CD14-positive monocyte (primary cell): ENCODE data around the gene CNTN6. TPM values are rescaled to one million over a fixed set of nuclear protein-coding genes. Genes with fewer than 3 reads are reported as not detected.

ENCODE experiments used
- DNase-seq, 3 donors: peaks; one replicate each; pipeline ENCODE4 v3.0.0-alpha.2; 2011 to 2022
- H2AFZ ChIP-seq: 2 replicates; pipeline ENCODE4 v1.6.0; 2012; ENCODE audit warnings: mild to moderate bottlenecking, low read depth, low read length, inconsistent platforms; ENCODE audit not compliant: insufficient read depth, poor library complexity, severe bottlenecking
- H3K27ac ChIP-seq, 2 donors: 1 replicate in 1 of 2; 2 replicates in 1 of 2; pipeline ENCODE4 v1.5.1; 2012 to 2013; ENCODE audit warnings: low read length in 2 of 2, control low read depth in 1 of 2, inconsistent platforms in 1 of 2, low read depth in 1 of 2, mild to moderate bottlenecking in 1 of 2
- H3K27me3 ChIP-seq, 2 donors: one replicate each; pipeline versions ENCODE4 v1.6.0 to v1.6.1; 2011 to 2013; ENCODE audit warnings: low read length in 2 of 2; ENCODE audit not compliant: control insufficient read depth in 2 of 2, insufficient read depth in 2 of 2
- H3K36me3 ChIP-seq, 2 donors: replicated peaks in 1 of 2; 1 replicate in 1 of 2; 2 replicates in 1 of 2; pipeline versions ENCODE4 v1.5.1 to v1.6.1; 2012 to 2013; ENCODE audit warnings: low read length in 2 of 2, control low read depth in 1 of 2, inconsistent platforms in 1 of 2, mild to moderate bottlenecking in 1 of 2; ENCODE audit not compliant: insufficient read depth in 2 of 2, control insufficient read depth in 1 of 2
- H3K4me1 ChIP-seq, 2 donors: 1 replicate in 1 of 2; 2 replicates in 1 of 2; pipeline versions ENCODE4 v1.5.1 to v1.6.1; 2012 to 2013; ENCODE audit warnings: low read length in 2 of 2, control low read depth in 1 of 2, inconsistent platforms in 1 of 2, mild to moderate bottlenecking in 1 of 2, moderate library complexity in 1 of 2; ENCODE audit not compliant: insufficient read depth in 2 of 2, control insufficient read depth in 1 of 2
- H3K4me2 ChIP-seq: replicated peaks from 2 replicates; pipeline ENCODE3; 2012; ENCODE audit warnings: low read length, moderate library complexity, mild to moderate bottlenecking; ENCODE audit not compliant: poor library complexity, severe bottlenecking; ENCODE audit errors: extremely low read depth
- H3K4me3 ChIP-seq, 3 experiments: fragments of 200-600 bp in 1 of 3; sonication (generic) in 1 of 3; replicated peaks in 1 of 3; 1 replicate in 2 of 3; 2 replicates in 1 of 3; pipeline ENCODE4 v1.5.1; 2011 to 2013; ENCODE audit warnings: low read length in 3 of 3, mild to moderate bottlenecking in 3 of 3, control low read depth in 2 of 3, low read depth in 2 of 3, inconsistent platforms in 1 of 3, moderate library complexity in 1 of 3
- H3K79me2 ChIP-seq: 2 replicates; pipeline ENCODE4 v1.6.0; 2012; ENCODE audit warnings: mild to moderate bottlenecking, control low read depth, inconsistent platforms, low read length, moderate library complexity; ENCODE audit not compliant: insufficient read depth
- H3K9ac ChIP-seq: 2 replicates; pipeline ENCODE4 v1.6.0; 2017; ENCODE audit warnings: low read length, mild to moderate bottlenecking; ENCODE audit not compliant: insufficient read depth, poor library complexity, severe bottlenecking
- H3K9me3 ChIP-seq, 2 donors: replicated peaks in 1 of 2; 1 replicate in 1 of 2; 2 replicates in 1 of 2; pipeline versions ENCODE4 v1.5.1 to v1.6.1; 2012 to 2013; ENCODE audit warnings: low read length in 2 of 2, control low read depth in 1 of 2; ENCODE audit not compliant: control insufficient read depth in 1 of 2, insufficient read depth in 1 of 2
- H4K20me1 ChIP-seq: 2 replicates; pipeline ENCODE4 v1.6.0; 2012; ENCODE audit warnings: mild to moderate bottlenecking, low read length, control low read depth, moderate library complexity; ENCODE audit not compliant: insufficient read depth
- H3K27ac Mint-ChIP-seq, 7 donors: one replicate each; pipeline ENCODE4 v1.8.0; 2020; ENCODE audit warnings: mild to moderate bottlenecking in 7 of 7, mixed read lengths in 7 of 7, moderate library complexity in 6 of 7, inconsistent platforms in 2 of 7
- H3K27me3 Mint-ChIP-seq, 3 donors: one replicate each; pipeline ENCODE4 v1.8.0; 2021 to 2022; ENCODE audit warnings: low read depth in 3 of 3, mild to moderate bottlenecking in 3 of 3, mixed read lengths in 3 of 3, moderate library complexity in 3 of 3, inconsistent platforms in 1 of 3
- H3K36me3 Mint-ChIP-seq, 2 donors: one replicate each; pipeline ENCODE4 v1.8.0; 2020; ENCODE audit warnings: mixed read lengths in 2 of 2, inconsistent platforms in 1 of 2, mild to moderate bottlenecking in 1 of 2
- H3K4me1 Mint-ChIP-seq: one replicate; pipeline ENCODE4 v1.8.0; 2020; ENCODE audit warnings: mild to moderate bottlenecking, mixed read lengths
- H3K4me3 Mint-ChIP-seq, 2 donors: one replicate each; pipeline ENCODE4 v1.8.0; 2020; ENCODE audit warnings: mild to moderate bottlenecking in 2 of 2, mixed read lengths in 2 of 2, moderate library complexity in 1 of 2
- H3K9me3 Mint-ChIP-seq, 7 donors: one replicate each; pipeline ENCODE4 v1.8.0; 2020 to 2022; ENCODE audit warnings: mixed read lengths in 7 of 7, mild to moderate bottlenecking in 6 of 7, moderate library complexity in 6 of 7, inconsistent platforms in 2 of 7
- CTCF ChIP-seq: fragments of 200-600 bp; IDR thresholded peaks from one replicate; pipeline ENCODE4 v1.8.0; 2022; ENCODE audit warnings: antibody characterized with exemption, mild to moderate bottlenecking
- WGBS: methylation state at CpG from one replicate; pipeline ENCODE4 v1.1.5; 2013; ENCODE audit warnings: missing lambda C conversion rate; ENCODE audit not compliant: insufficient coverage; 5-methylcytosine and 5-hydroxymethylcytosine counted together
- intact Hi-C, 2 donors: fragments of 100-400 bp; cut with micrococcal nuclease; formaldehyde crosslinking; loops; one replicate each; pipeline versions ENCODE4 v1.15.0 to v1.15.1; 2023
- polyA plus RNA-seq, 3 donors: library from polyadenylated mRNA; depleted of rRNA in 1 of 3; unstranded in 2 of 3; stranded (reverse) in 1 of 3; fragments of 300-500 nt in 2 of 3; fragments of >200 nt in 1 of 3; fragmentation: Illumina TruSeq in 2 of 3; gene quantifications; 1 replicate in 2 of 3; 2 replicates in 1 of 3; pipeline ENCODE4 v1.2.3, GENCODE V29; 2012 to 2021

The CNTN6 gene
- polyA plus RNA-seq, 3 donors, result not detected

- no peaks in the 10 kb centered on the region for H3K36me3 Mint-ChIP-seq
- no peak for DNase-seq
- H3K4me3 Mint-ChIP-seq, result no peak overlapping the region
- no peak overlapping the region for H3K27ac ChIP-seq
- no peaks in the 10 kb centered on the region for H3K79me2 ChIP-seq
- intact Hi-C loops, result no loop called here
- no peaks in the 10 kb centered on the region for H3K27me3 Mint-ChIP-seq
- no peak overlapping the region for H2AFZ ChIP-seq
- no peaks in the 10 kb centered on the region for H4K20me1 ChIP-seq
- no peaks in the 10 kb centered on the region for H3K4me1 Mint-ChIP-seq
- no peak overlapping the region for H3K9ac ChIP-seq
- H3K9me3 ChIP-seq, result peaks cover 0 to 4% of the 10 kb centered on the region in 2 donors
- no peaks in the 10 kb centered on the region for H3K4me1 ChIP-seq
- no peak overlapping the region for H3K4me3 ChIP-seq
- H3K27me3 ChIP-seq, result no peaks in the 10 kb centered on the region
- peaks cover 0 to 19% (median 6%) of the 10 kb centered on the region in 7 donors for H3K9me3 Mint-ChIP-seq
- H3K4me2 ChIP-seq, result no peak overlapping the region
- H3K27ac Mint-ChIP-seq, result no peak overlapping the region
- WGBS, result no CpG with 5 or more reads among the region's 3 CpGs
- no peak for TF ChIP-seq CTCF
- H3K36me3 ChIP-seq, result no peaks in the 10 kb centered on the region
Measured at GRCh38 chr3:1055870-1056269, 37.0 kb upstream of the CNTN6 start.

- H3K36me3 ChIP-seq, result no peaks in the 10 kb centered on the region
- H3K36me3 Mint-ChIP-seq, result no peaks in the 10 kb centered on the region
Measured at GRCh38 chr3:1056744-1057143, 36.1 kb upstream of the CNTN6 start.

More at GRCh38 chr3:1056744-1057143, 36.1 kb upstream of the CNTN6 start:
- Mint-ChIP-seq H3K4me1 (no peaks in the 10 kb centered on the region), H3K27me3 (no peaks in the 10 kb centered on the region), H3K27ac (no peak overlapping the region), H3K4me3 (no peak overlapping the region), H3K9me3 (peaks cover 0 to 21% (median 6%) of the 10 kb centered on the region in 7 donors)
- intact Hi-C loops, result no loop called here
- Histone ChIP-seq H3K79me2 (no peaks in the 10 kb centered on the region), H3K9me3 (peaks cover 0 to 4% of the 10 kb centered on the region in 2 donors), H3K27ac (no peak overlapping the region), H4K20me1 (no peaks in the 10 kb centered on the region), H3K4me1 (no peaks in the 10 kb centered on the region), H3K9ac (no peak overlapping the region), H3K27me3 (no peaks in the 10 kb centered on the region), H3K4me3 (no peak overlapping the region), H2AFZ (no peak overlapping the region), H3K4me2 (no peak overlapping the region)
- no peak for TF ChIP-seq CTCF
- DNase-seq, result no peak
